GM21526 (cell line): ENCODE data around the gene MYO18B.
"Not testable (repeated sequence)": the region's sequence is repeated elsewhere in the genome, so short reads cannot be mapped to it uniquely, and the experiment has no call there.

Source experiments
- ATAC-seq: cut with Tn5 transposase; IDR thresholded peaks from one replicate; pipeline ENCODE4 v1.9.1; 2021; ENCODE audit warnings: moderate library complexity; ENCODE audit not compliant: unreplicated experiment, low FRiP score

The MYO18B gene

GRCh38 chr22:25969286-25969685, 227.3 kb downstream of the MYO18B start:
- no peak for ATAC-seq

GRCh38 chr22:25969901-25970300, 227.9 kb downstream of the MYO18B start:
- no peak for ATAC-seq

GRCh38 chr22:25970374-25970911, 228.5 kb downstream of the MYO18B start:
- no peak for ATAC-seq

GRCh38 chr22:25970999-25971811, 229.2 kb downstream of the MYO18B start:
- no peak for ATAC-seq

- no peak for ATAC-seq
Observed at GRCh38 chr22:25972397-25972796, 230.4 kb downstream of the MYO18B start.

- no peak for ATAC-seq
Observed at GRCh38 chr22:25976356-25976755, 234.4 kb downstream of the MYO18B start.

- ATAC-seq = no peak
Observed at GRCh38 chr22:25979968-25980367, 238.0 kb downstream of the MYO18B start.

GRCh38 chr22:25984911-25985310, 242.9 kb downstream of the MYO18B start:
- ATAC-seq = not testable (repeated sequence)

- ATAC-seq = no peak
Observed at GRCh38 chr22:25987948-25988347, 246.0 kb downstream of the MYO18B start.

GRCh38 chr22:25990940-25991339, 249.0 kb downstream of the MYO18B start:
- ATAC-seq = no peak

- no peak for ATAC-seq
Observed at GRCh38 chr22:25992331-25992730, 250.3 kb downstream of the MYO18B start.

GRCh38 chr22:25996669-25997068, 254.7 kb downstream of the MYO18B start:
- ATAC-seq = no peak

GRCh38 chr22:25997886-25998775, 256.1 kb downstream of the MYO18B start:
- no peak for ATAC-seq

GRCh38 chr22:26002456-26002855, 260.5 kb downstream of the MYO18B start:
- no peak for ATAC-seq

GRCh38 chr22:26004477-26004876, 262.5 kb downstream of the MYO18B start:
- ATAC-seq = no peak

GRCh38 chr22:26008587-26008986, 266.6 kb downstream of the MYO18B start:
- ATAC-seq = no peak

GRCh38 chr22:26016916-26017315, 274.9 kb downstream of the MYO18B start:
- ATAC-seq = no peak

GRCh38 chr22:26017932-26018331, 275.9 kb downstream of the MYO18B start:
- no peak for ATAC-seq

- ATAC-seq = no peak
Observed at GRCh38 chr22:26019596-26019995, 277.6 kb downstream of the MYO18B start.

GRCh38 chr22:26021516-26021915, 279.5 kb downstream of the MYO18B start:
- no peak for ATAC-seq

- ATAC-seq = no peak
Observed at GRCh38 chr22:26023104-26023775, 281.3 kb downstream of the MYO18B start.
